ENCODE results near the gene CDH4. TPM values are rescaled to one million over a fixed set of nuclear protein-coding genes. Genes with fewer than 3 reads are reported as not detected.
A peak's percentile ranks its signal among the peaks of the same experiment; 100 is the strongest.

CDH4 gene
- total RNA-seq, 1 donor from 2014 or later, result 12.1 TPM

- Histone ChIP-seq H3K4me3 (ENCODE audit: low read depth, low read length) (no peak overlapping the region), H3K27me3 (ENCODE audit: control insufficient read depth, insufficient read depth, low read length) (no peaks in the 10 kb centered on the region), H3K36me3 (ENCODE audit: control insufficient read depth, insufficient read depth, low read length) (no peaks in the 10 kb centered on the region)
- no peak for TF ChIP-seq CTCF (IDR thresholded peaks at IDR 0.05; ENCODE audit: insufficient read depth, low read length, severe bottlenecking)
- DNase-seq (ENCODE audit: low read depth), result no peak
- FAIRE-seq, result no peak
Observed at GRCh38 chr20:61350500-61351250, 98.6 kb downstream of the CDH4 start.

GRCh38 chr20:61352346-61353260 lies 100.5 kb downstream of the CDH4 start:
- Histone ChIP-seq H3K4me3 (ENCODE audit: low read depth, low read length) (no peak overlapping the region), H3K27me3 (ENCODE audit: control insufficient read depth, insufficient read depth, low read length) (no peaks in the 10 kb centered on the region), H3K36me3 (ENCODE audit: control insufficient read depth, insufficient read depth, low read length) (no peaks in the 10 kb centered on the region)
- DNase-seq (ENCODE audit: low read depth), result no peak
- no peak for TF ChIP-seq CTCF (IDR thresholded peaks at IDR 0.05; ENCODE audit: insufficient read depth, low read length, severe bottlenecking)
- no peak for FAIRE-seq

- no peak overlapping the region for H3K4me3 ChIP-seq (ENCODE audit: low read depth, low read length)
- H3K36me3 ChIP-seq (ENCODE audit: control insufficient read depth, insufficient read depth, low read length), result no peaks in the 10 kb centered on the region
- TF ChIP-seq CTCF (IDR thresholded peaks at IDR 0.05; ENCODE audit: insufficient read depth, low read length, severe bottlenecking), result no peak
- DNase-seq (ENCODE audit: low read depth) (peak; percentile 51), FAIRE-seq (no peak)
- no peaks in the 10 kb centered on the region for H3K27me3 ChIP-seq (ENCODE audit: control insufficient read depth, insufficient read depth, low read length)
Observed at GRCh38 chr20:61353261-61354000, 101.4 kb downstream of the CDH4 start.

GRCh38 chr20:61354001-61354390 lies 101.9 kb downstream of the CDH4 start:
- FAIRE-seq (no peak), DNase-seq (ENCODE audit: low read depth) (no peak)
- Histone ChIP-seq H3K27me3 (ENCODE audit: control insufficient read depth, insufficient read depth, low read length) (no peaks in the 10 kb centered on the region), H3K36me3 (ENCODE audit: control insufficient read depth, insufficient read depth, low read length) (no peaks in the 10 kb centered on the region), H3K4me3 (ENCODE audit: low read depth, low read length) (no peak overlapping the region)
- no peak for TF ChIP-seq CTCF (IDR thresholded peaks at IDR 0.05; ENCODE audit: insufficient read depth, low read length, severe bottlenecking)

- no peak overlapping the region for H3K4me3 ChIP-seq (ENCODE audit: low read depth, low read length)
- no peaks in the 10 kb centered on the region for H3K27me3 ChIP-seq (ENCODE audit: control insufficient read depth, insufficient read depth, low read length)
- FAIRE-seq (no peak), DNase-seq (ENCODE audit: low read depth) (no peak)
- no peaks in the 10 kb centered on the region for H3K36me3 ChIP-seq (ENCODE audit: control insufficient read depth, insufficient read depth, low read length)
- TF ChIP-seq CTCF (IDR thresholded peaks at IDR 0.05; ENCODE audit: insufficient read depth, low read length, severe bottlenecking), result no peak
Observed at GRCh38 chr20:61354501-61354900, 102.4 kb downstream of the CDH4 start.
